ENCODE measurements around the gene DNAH8. TPM values are rescaled to one million over a fixed set of nuclear protein-coding genes. Genes with fewer than 3 reads are reported as not detected.

Gene DNAH8
- total RNA-seq, 2 experiments from 2014 or later = 0.03 TPM; not detected in 1

GRCh38 chr6:38801305-38801704 lies 86.2 kb downstream of the DNAH8 start:
- Histone ChIP-seq H3K4me3 (ENCODE audit: low read length) (no peak overlapping the region), H3K9me3 (ENCODE audit: control insufficient read depth in 1 of 2, insufficient read depth in 1 of 2, low read length in 2 of 2) (peaks cover 0 to 4% of the 10 kb centered on the region in 2 experiments), H3K27ac (ENCODE audit: low read depth in 1 of 2, low read length in 2 of 2) (no peak overlapping the region), H3K4me1 (ENCODE audit: insufficient read depth, low read length) (no peaks in the 10 kb centered on the region), H3K27me3 (ENCODE audit: control insufficient read depth in 1 of 2, insufficient read depth in 2 of 2, low read length in 2 of 2) (peaks cover 23 to 47% of the 10 kb centered on the region in 2 experiments), H3K36me3 (ENCODE audit: insufficient read depth, low read length) (no peaks in the 10 kb centered on the region)
- H3K9me3 Mint-ChIP-seq = no peaks in the 10 kb centered on the region
- ATAC-seq (ENCODE audit: poor library complexity) = no peak
- H3K36me3 Mint-ChIP-seq (ENCODE audit: low read depth) = no peaks in the 10 kb centered on the region
- H3K4me3 Mint-ChIP-seq = no peak overlapping the region
- TF ChIP-seq CTCF (IDR thresholded peaks at IDR 0.05) = no peak
- no peaks in the 10 kb centered on the region for H3K4me1 Mint-ChIP-seq (ENCODE audit: low read depth)
- ChIA-PET POLR2A (no interaction called here), CTCF (no interaction called here)
- no peak overlapping the region for H3K27ac Mint-ChIP-seq
- DNase-seq = no peak
- intact Hi-C loops (cut with DNase I, micrococcal nuclease) = no loop called here
- peaks cover 70% of the 10 kb centered on the region for H3K27me3 Mint-ChIP-seq

- Mint-ChIP-seq H3K9me3 (no peaks in the 10 kb centered on the region), H3K36me3 (ENCODE audit: low read depth) (no peaks in the 10 kb centered on the region), H3K4me1 (ENCODE audit: low read depth) (no peaks in the 10 kb centered on the region), H3K4me3 (no peak overlapping the region), H3K27me3 (peaks cover 69% of the 10 kb centered on the region), H3K27ac (no peak overlapping the region)
- Histone ChIP-seq H3K4me1 (ENCODE audit: insufficient read depth, low read length) (no peaks in the 10 kb centered on the region), H3K4me3 (ENCODE audit: low read length) (no peak overlapping the region), H3K27me3 (ENCODE audit: control insufficient read depth in 1 of 2, insufficient read depth in 2 of 2, low read length in 2 of 2) (peaks cover 17 to 51% of the 10 kb centered on the region in 2 experiments), H3K9me3 (ENCODE audit: control insufficient read depth in 1 of 2, insufficient read depth in 1 of 2, low read length in 2 of 2) (peaks cover 0 to 4% of the 10 kb centered on the region in 2 experiments), H3K36me3 (ENCODE audit: insufficient read depth, low read length) (no peaks in the 10 kb centered on the region), H3K27ac (ENCODE audit: low read depth in 1 of 2, low read length in 2 of 2) (no peak overlapping the region)
- intact Hi-C loops (cut with DNase I, micrococcal nuclease) = no loop called here
- ATAC-seq (ENCODE audit: poor library complexity) (no peak), DNase-seq (no peak)
- ChIA-PET CTCF (no interaction called here), POLR2A (no interaction called here)
- TF ChIP-seq CTCF (IDR thresholded peaks at IDR 0.05) = no peak
These were observed 87.4 kb downstream of the DNAH8 start for GRCh38 chr6:38802497-38802896.

GRCh38 chr6:38803129-38803528 lies 88.0 kb downstream of the DNAH8 start:
- Histone ChIP-seq H3K4me1 (ENCODE audit: insufficient read depth, low read length) (no peaks in the 10 kb centered on the region), H3K36me3 (ENCODE audit: insufficient read depth, low read length) (no peaks in the 10 kb centered on the region), H3K9me3 (ENCODE audit: control insufficient read depth in 1 of 2, insufficient read depth in 1 of 2, low read length in 2 of 2) (peaks cover 0 to 4% of the 10 kb centered on the region in 2 experiments), H3K4me3 (ENCODE audit: low read length) (no peak overlapping the region), H3K27ac (ENCODE audit: low read depth in 1 of 2, low read length in 2 of 2) (no peak overlapping the region), H3K27me3 (ENCODE audit: control insufficient read depth in 1 of 2, insufficient read depth in 2 of 2, low read length in 2 of 2) (peaks cover 18 to 45% of the 10 kb centered on the region in 2 experiments)
- ATAC-seq (ENCODE audit: poor library complexity) (no peak), DNase-seq (no peak)
- intact Hi-C loops (cut with DNase I, micrococcal nuclease) = no loop called here
- TF ChIP-seq CTCF (IDR thresholded peaks at IDR 0.05) = no peak
- peaks cover 69% of the 10 kb centered on the region for H3K27me3 Mint-ChIP-seq
- H3K9me3 Mint-ChIP-seq = no peaks in the 10 kb centered on the region
- ChIA-PET POLR2A (no interaction called here), CTCF (no interaction called here)
- H3K36me3 Mint-ChIP-seq (ENCODE audit: low read depth) = no peaks in the 10 kb centered on the region
- no peaks in the 10 kb centered on the region for H3K4me1 Mint-ChIP-seq (ENCODE audit: low read depth)
- H3K4me3 Mint-ChIP-seq = no peak overlapping the region
- H3K27ac Mint-ChIP-seq = no peak overlapping the region

All from CD4-positive, alpha-beta T cell (primary cell).